ENCODE measurements around the gene SPRING1. TPM values are rescaled to one million over a fixed set of nuclear protein-coding genes. Genes with fewer than 3 reads are reported as not detected.

Gene SPRING1
- total and polyA plus RNA-seq, 9 donors, result 5.0 to 19.7 (median 11.6) TPM

DNA sequence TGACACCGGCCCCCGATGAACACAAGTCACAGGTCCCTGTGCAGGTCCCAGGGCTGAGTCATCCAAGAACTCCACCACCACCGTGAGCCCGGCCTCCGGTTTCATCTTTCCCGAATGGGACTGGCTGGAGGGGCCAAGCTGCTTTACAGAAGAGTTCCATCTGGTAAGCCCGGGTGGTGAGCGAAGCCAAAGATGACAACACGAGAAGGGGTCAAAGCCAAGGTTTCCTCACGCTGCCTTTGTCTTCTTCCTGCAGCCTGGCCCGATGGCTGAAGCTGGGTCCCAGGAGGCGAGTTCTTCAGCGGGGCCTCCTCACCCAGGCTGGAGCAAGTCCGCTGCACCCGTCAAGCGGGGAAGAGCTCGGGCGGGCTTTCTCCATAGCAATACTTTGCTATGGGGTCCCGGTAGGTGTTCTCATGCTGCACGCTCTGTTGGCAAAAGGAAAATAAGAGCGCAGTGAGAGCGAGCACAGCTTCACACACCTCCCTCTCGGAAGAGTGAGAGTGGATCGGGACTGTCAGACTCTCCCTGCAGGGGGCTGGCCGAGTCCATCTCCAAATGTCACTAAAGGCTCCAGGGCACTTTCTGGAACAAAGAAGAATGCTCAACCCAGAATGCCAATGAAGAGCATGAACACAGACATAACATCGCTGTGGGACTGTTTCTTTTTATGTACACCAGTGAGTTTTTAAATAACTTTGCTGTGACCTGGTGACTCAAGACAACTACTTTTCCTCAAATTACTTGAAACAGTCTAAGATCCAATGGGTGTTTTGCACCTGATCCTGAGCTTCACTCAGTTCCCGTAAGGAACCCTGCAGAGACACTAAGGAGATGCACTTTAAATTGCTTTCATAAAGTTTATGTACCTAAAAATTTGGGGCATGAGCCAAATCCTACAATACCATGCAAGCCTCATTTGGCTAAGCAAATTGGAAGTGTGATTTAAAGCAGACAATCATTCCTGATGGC is 20.1 kb downstream of the SPRING1 start:
- TF ChIP-seq POLR2A (IDR thresholded peaks at IDR 0.05) (no peak), EP300 (IDR thresholded peaks at IDR 0.05) (no peak)
- TF ChIP-seq, protein P1, sequence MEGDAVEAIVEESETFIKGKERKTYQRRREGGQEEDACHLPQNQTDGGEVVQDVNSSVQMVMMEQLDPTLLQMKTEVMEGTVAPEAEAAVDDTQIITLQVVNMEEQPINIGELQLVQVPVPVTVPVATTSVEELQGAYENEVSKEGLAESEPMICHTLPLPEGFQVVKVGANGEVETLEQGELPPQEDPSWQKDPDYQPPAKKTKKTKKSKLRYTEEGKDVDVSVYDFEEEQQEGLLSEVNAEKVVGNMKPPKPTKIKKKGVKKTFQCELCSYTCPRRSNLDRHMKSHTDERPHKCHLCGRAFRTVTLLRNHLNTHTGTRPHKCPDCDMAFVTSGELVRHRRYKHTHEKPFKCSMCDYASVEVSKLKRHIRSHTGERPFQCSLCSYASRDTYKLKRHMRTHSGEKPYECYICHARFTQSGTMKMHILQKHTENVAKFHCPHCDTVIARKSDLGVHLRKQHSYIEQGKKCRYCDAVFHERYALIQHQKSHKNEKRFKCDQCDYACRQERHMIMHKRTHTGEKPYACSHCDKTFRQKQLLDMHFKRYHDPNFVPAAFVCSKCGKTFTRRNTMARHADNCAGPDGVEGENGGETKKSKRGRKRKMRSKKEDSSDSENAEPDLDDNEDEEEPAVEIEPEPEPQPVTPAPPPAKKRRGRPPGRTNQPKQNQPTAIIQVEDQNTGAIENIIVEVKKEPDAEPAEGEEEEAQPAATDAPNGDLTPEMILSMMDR (IDR thresholded peaks at IDR 0.05), result no peak
- intact Hi-C loops (cut with DNase I), result no loop called here
- H3K9me3 ChIP-seq, result no peaks in the 10 kb centered on the region
- H3K36me3 ChIP-seq, result no peaks in the 10 kb centered on the region
- no peak overlapping the region for H3K4me3 ChIP-seq
- peak; percentile 28 to 73 (median 52) for DNase-seq
- peaks cover 1% of the 10 kb centered on the region for H3K4me1 ChIP-seq (ENCODE audit: insufficient read depth)
- H3K27ac ChIP-seq, result no peak overlapping the region
- 68 to 80% (median 71%) methylated on average over 27 of the region's 27 CpGs for WGBS, 3 donors
- H3K27me3 ChIP-seq, result no peaks in the 10 kb centered on the region

DNA sequence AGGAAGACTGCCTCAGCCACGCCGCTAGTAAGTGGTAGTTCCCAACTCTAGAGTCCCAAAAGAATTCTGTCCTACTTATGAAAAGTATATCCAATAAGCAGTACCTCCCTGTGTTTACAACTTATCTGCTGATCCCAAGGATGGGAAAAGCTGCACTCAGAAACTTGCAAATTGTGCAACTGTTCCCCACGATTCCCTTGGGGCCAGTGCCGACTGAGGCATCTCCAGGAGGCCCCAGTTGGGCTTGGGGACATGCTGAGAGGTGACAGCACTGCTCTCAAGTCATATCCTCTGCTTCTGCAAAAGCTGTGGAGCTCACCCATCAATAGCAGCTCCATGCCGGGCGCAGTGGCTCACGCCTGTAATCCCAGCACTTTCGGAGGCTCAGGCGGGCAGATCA is 23.7 kb downstream of the SPRING1 start:
- H3K4me1 ChIP-seq (ENCODE audit: insufficient read depth), result peaks cover 3% of the 10 kb centered on the region
- intact Hi-C loops (cut with DNase I), result no loop called here
- no peaks in the 10 kb centered on the region for H3K27me3 ChIP-seq
- H3K9me3 ChIP-seq, result no peaks in the 10 kb centered on the region
- no peaks in the 10 kb centered on the region for H3K36me3 ChIP-seq
- no peak overlapping the region for H3K4me3 ChIP-seq
- DNase-seq, result no peak
- TF ChIP-seq EP300 (IDR thresholded peaks at IDR 0.05), result no peak
- TF ChIP-seq POLR2A (IDR thresholded peaks at IDR 0.05), result no peak
- TF ChIP-seq, protein P1 (IDR thresholded peaks at IDR 0.05), result no peak
- 83 to 93% (median 92%) methylated on average over 9 of the region's 9 CpGs for WGBS, 3 donors
- no peak overlapping the region for H3K27ac ChIP-seq

DNA sequence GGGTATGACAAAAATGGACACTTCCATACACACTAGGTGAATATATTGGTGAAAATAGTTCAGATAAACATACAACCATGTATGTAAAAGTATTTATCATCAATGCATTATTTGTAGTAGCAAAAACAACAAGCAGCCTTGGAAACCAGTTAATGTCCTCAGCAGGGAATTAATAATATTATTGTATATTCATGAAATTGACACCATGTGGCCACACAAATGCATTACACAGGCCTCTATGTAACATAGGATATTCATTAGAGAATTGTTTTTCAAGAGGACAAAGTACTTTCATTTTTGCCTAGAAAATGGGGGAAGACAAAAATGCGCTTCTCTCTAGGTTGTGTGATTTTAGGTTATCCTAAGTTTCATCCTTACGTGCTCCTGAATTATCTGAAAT is 24.3 kb downstream of the SPRING1 start:
- no peak for TF ChIP-seq POLR2A (IDR thresholded peaks at IDR 0.05)
- TF ChIP-seq, protein P1 (IDR thresholded peaks at IDR 0.05), result no peak
- TF ChIP-seq EP300 (IDR thresholded peaks at IDR 0.05), result no peak
- Histone ChIP-seq H3K4me3 (no peak overlapping the region), H3K4me1 (ENCODE audit: insufficient read depth) (peaks cover 8% of the 10 kb centered on the region), H3K27me3 (no peaks in the 10 kb centered on the region), H3K9me3 (no peaks in the 10 kb centered on the region), H3K36me3 (no peaks in the 10 kb centered on the region), H3K27ac (no peak overlapping the region)
- WGBS, 3 donors, result 93 to 97% (median 93%) methylated on average over 2 of the region's 2 CpGs
- DNase-seq, result no peak
- intact Hi-C loops (cut with DNase I), result no loop called here

DNA sequence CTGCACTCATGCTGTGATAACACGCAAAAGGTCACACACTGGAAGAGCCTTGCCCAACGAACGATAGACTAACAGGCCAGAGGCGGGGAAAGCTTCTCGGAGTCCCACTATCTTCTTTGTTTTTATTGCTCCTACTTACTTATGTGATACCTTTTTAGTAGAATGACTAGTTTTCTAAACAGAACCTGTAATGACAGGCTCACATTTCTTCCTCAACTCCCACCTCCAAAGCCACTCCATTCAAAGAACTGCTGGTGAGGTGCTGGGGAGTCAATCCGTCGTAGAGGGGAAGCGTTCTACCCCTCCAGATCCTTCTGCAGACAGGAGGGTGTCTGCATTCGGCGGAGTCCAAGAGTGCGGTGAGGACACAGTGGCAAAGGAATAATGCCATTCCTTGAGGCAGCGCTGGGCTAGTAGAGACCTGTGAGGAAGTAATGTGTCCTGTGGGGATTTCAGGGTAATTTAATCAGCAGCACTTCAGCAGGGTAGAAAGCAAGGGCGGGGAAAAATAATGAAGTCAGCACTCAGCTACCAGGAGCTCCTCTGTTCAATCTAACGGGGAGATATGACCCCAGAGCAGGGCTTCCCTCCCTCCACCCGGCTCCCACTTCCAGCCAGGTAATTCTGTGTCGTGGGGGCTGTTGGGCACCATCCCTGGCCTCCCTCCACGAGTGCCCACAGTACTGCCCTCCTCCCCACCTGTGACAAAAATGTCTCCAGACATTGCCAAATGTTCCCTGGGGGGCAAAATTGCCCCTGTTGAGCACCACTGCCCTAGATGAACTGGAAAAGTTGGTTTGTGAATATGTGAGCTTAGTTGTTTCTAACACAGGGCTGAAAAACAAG is 25.2 kb downstream of the SPRING1 start:
- Histone ChIP-seq H3K9me3 (no peaks in the 10 kb centered on the region), H3K36me3 (no peaks in the 10 kb centered on the region), H3K4me1 (ENCODE audit: insufficient read depth) (peaks cover 8% of the 10 kb centered on the region), H3K27ac (no peak overlapping the region), H3K27me3 (no peaks in the 10 kb centered on the region), H3K4me3 (no peak overlapping the region)
- DNase-seq, result no peak
- intact Hi-C loops (cut with DNase I), result no loop called here
- no peak for TF ChIP-seq EP300 (IDR thresholded peaks at IDR 0.05)
- no peak for TF ChIP-seq POLR2A (IDR thresholded peaks at IDR 0.05)
- TF ChIP-seq, protein P1 (IDR thresholded peaks at IDR 0.05), result no peak
- 83 to 92% (median 86%) methylated on average over 17 of the region's 17 CpGs for WGBS, 3 donors
